Effector memory CD8-positive, alpha-beta T cell (primary cell): Measurements from ENCODE around the gene NMS.
"Not testable (repeated sequence)": the region's sequence is repeated elsewhere in the genome, so short reads cannot be mapped to it uniquely, and the experiment has no call there.

Source experiments
- ATAC-seq: fragments of 150-1000 bp; cut with Tn5 transposase; replicated peaks from 2 replicates; pipeline ENCODE4 v1.10.0; 2021; ENCODE audit warnings: mild to moderate bottlenecking, moderate library complexity
- DNase-seq, 3 experiments: peaks; one replicate each; pipeline ENCODE4 v3.0.0; 2021
- H3K27ac Mint-ChIP-seq, 2 donors: one replicate each; pipeline ENCODE4 v1.8.0; 2022; ENCODE audit warnings: mild to moderate bottlenecking in 2 of 2, mixed read lengths in 2 of 2, moderate library complexity in 2 of 2
- H3K27me3 Mint-ChIP-seq, 2 donors: one replicate each; pipeline ENCODE4 v1.8.0; 2022; ENCODE audit warnings: mixed read lengths in 2 of 2
- H3K36me3 Mint-ChIP-seq: one replicate; pipeline ENCODE4 v1.8.0; 2022; ENCODE audit warnings: mild to moderate bottlenecking, moderate library complexity, mixed read lengths; ENCODE audit not compliant: insufficient read depth
- H3K4me1 Mint-ChIP-seq, 2 donors: one replicate each; pipeline ENCODE4 v1.8.0; 2022; ENCODE audit warnings: low read depth in 2 of 2, mixed read lengths in 2 of 2
- H3K4me3 Mint-ChIP-seq, 2 donors: one replicate each; pipeline ENCODE4 v1.8.0; 2022; ENCODE audit warnings: mild to moderate bottlenecking in 2 of 2, mixed read lengths in 2 of 2, moderate library complexity in 2 of 2
- H3K9me3 Mint-ChIP-seq, 2 donors: one replicate each; pipeline ENCODE4 v1.8.0; 2022; ENCODE audit warnings: mixed read lengths in 2 of 2

The NMS gene

GRCh38 chr2:100451734-100452133, 18.5 kb upstream of the NMS start:
- no peaks in the 10 kb centered on the region for H3K36me3 Mint-ChIP-seq
- no peak overlapping the region for H3K4me3 Mint-ChIP-seq
- H3K4me1 Mint-ChIP-seq = no peaks in the 10 kb centered on the region
- peaks cover 0 to under 1% of the 10 kb centered on the region in 2 donors for H3K9me3 Mint-ChIP-seq
- peaks cover 7 to 13% of the 10 kb centered on the region in 2 donors for H3K27me3 Mint-ChIP-seq
- DNase-seq (no peak), ATAC-seq (no peak)
- H3K27ac Mint-ChIP-seq = no peak overlapping the region

- H3K27ac Mint-ChIP-seq = no peak overlapping the region
- H3K36me3 Mint-ChIP-seq = no peaks in the 10 kb centered on the region
- ATAC-seq (no peak), DNase-seq (no peak)
- no peak overlapping the region for H3K4me3 Mint-ChIP-seq
- peaks cover 7 to 13% of the 10 kb centered on the region in 2 donors for H3K27me3 Mint-ChIP-seq
- H3K9me3 Mint-ChIP-seq = peaks cover 0 to 2% of the 10 kb centered on the region in 2 donors
- H3K4me1 Mint-ChIP-seq = no peaks in the 10 kb centered on the region
Observed at GRCh38 chr2:100453853-100454252, 16.4 kb upstream of the NMS start.

- not testable (repeated sequence) for ATAC-seq, DNase-seq, H3K9me3 Mint-ChIP-seq, H3K27ac Mint-ChIP-seq, H3K36me3 Mint-ChIP-seq, H3K4me3 Mint-ChIP-seq, H3K4me1 Mint-ChIP-seq
- H3K27me3 Mint-ChIP-seq = peaks cover 22 to 26% of the 10 kb centered on the region in 2 donors
Observed at GRCh38 chr2:100456357-100456756, 13.9 kb upstream of the NMS start.

GRCh38 chr2:100460904-100461530, 9.3 kb upstream of the NMS start:
- ATAC-seq = no peak
- Mint-ChIP-seq H3K9me3 (peaks cover 0 to 5% of the 10 kb centered on the region in 2 donors), H3K27me3 (peaks cover 22 to 38% of the 10 kb centered on the region in 2 donors), H3K4me1 (no peaks in the 10 kb centered on the region), H3K27ac (no peak overlapping the region), H3K36me3 (no peaks in the 10 kb centered on the region), H3K4me3 (no peak overlapping the region)
- no peak for DNase-seq

GRCh38 chr2:100470898-100471514, 724 bp downstream of the NMS start:
- Mint-ChIP-seq H3K27me3 (peaks cover 35 to 59% of the 10 kb centered on the region in 2 donors), H3K4me1 (peaks cover 0 to 2% of the 10 kb centered on the region in 2 donors), H3K36me3 (no peaks in the 10 kb centered on the region), H3K27ac (peak overlapping the region in 1 of 2 donors; percentile 5), H3K4me3 (no peak overlapping the region), H3K9me3 (no peaks in the 10 kb centered on the region)
- ATAC-seq (no peak), DNase-seq (no peak)

GRCh38 chr2:100476606-100477005, 6.3 kb downstream of the NMS start:
- H3K36me3 Mint-ChIP-seq = no peaks in the 10 kb centered on the region
- no peak overlapping the region for H3K27ac Mint-ChIP-seq
- peaks cover 20 to 58% of the 10 kb centered on the region in 2 donors for H3K27me3 Mint-ChIP-seq
- no peak overlapping the region for H3K4me3 Mint-ChIP-seq
- DNase-seq (no peak), ATAC-seq (no peak)
- no peaks in the 10 kb centered on the region for H3K4me1 Mint-ChIP-seq
- no peaks in the 10 kb centered on the region for H3K9me3 Mint-ChIP-seq

GRCh38 chr2:100482741-100483140, 12.5 kb downstream of the NMS start:
- peaks cover 23 to 46% of the 10 kb centered on the region in 2 donors for H3K27me3 Mint-ChIP-seq
- H3K27ac Mint-ChIP-seq = no peak overlapping the region
- H3K4me3 Mint-ChIP-seq = no peak overlapping the region
- H3K4me1 Mint-ChIP-seq = no peaks in the 10 kb centered on the region
- no peaks in the 10 kb centered on the region for H3K36me3 Mint-ChIP-seq
- H3K9me3 Mint-ChIP-seq = no peaks in the 10 kb centered on the region
- ATAC-seq (no peak), DNase-seq (no peak)

GRCh38 chr2:100483895-100484294, 13.6 kb downstream of the NMS start:
- H3K4me3 Mint-ChIP-seq = no peak overlapping the region
- peaks cover 23 to 35% of the 10 kb centered on the region in 2 donors for H3K27me3 Mint-ChIP-seq
- no peak overlapping the region for H3K27ac Mint-ChIP-seq
- no peak for ATAC-seq
- H3K9me3 Mint-ChIP-seq = no peaks in the 10 kb centered on the region
- DNase-seq = no peak
- H3K4me1 Mint-ChIP-seq = no peaks in the 10 kb centered on the region
- no peaks in the 10 kb centered on the region for H3K36me3 Mint-ChIP-seq

- H3K4me3 Mint-ChIP-seq = no peak overlapping the region
- H3K4me1 Mint-ChIP-seq = no peaks in the 10 kb centered on the region
- no peak overlapping the region for H3K27ac Mint-ChIP-seq
- H3K9me3 Mint-ChIP-seq = no peaks in the 10 kb centered on the region
- H3K36me3 Mint-ChIP-seq = no peaks in the 10 kb centered on the region
- DNase-seq = no peak
- peaks cover 23 to 31% of the 10 kb centered on the region in 2 donors for H3K27me3 Mint-ChIP-seq
- ATAC-seq = no peak
Observed at GRCh38 chr2:100484390-100484789, 14.1 kb downstream of the NMS start.

GRCh38 chr2:100485396-100485795, 15.1 kb downstream of the NMS start:
- Mint-ChIP-seq H3K27ac (no peak overlapping the region), H3K27me3 (peaks cover 23 to 31% of the 10 kb centered on the region in 2 donors), H3K9me3 (no peaks in the 10 kb centered on the region), H3K36me3 (no peaks in the 10 kb centered on the region), H3K4me3 (no peak overlapping the region), H3K4me1 (no peaks in the 10 kb centered on the region)
- DNase-seq (no peak), ATAC-seq (no peak)

- Mint-ChIP-seq H3K27ac (no peak overlapping the region), H3K27me3 (peaks cover 32 to 60% of the 10 kb centered on the region in 2 donors), H3K9me3 (no peaks in the 10 kb centered on the region), H3K4me3 (no peak overlapping the region), H3K4me1 (no peaks in the 10 kb centered on the region), H3K36me3 (peaks cover 3% of the 10 kb centered on the region)
- ATAC-seq = no peak
- no peak for DNase-seq
Observed at GRCh38 chr2:100494712-100495111, 24.4 kb downstream of the NMS start.

- H3K27me3 Mint-ChIP-seq = peaks cover 60 to 62% of the 10 kb centered on the region in 2 donors
- no peak overlapping the region for H3K27ac Mint-ChIP-seq
Observed at GRCh38 chr2:100502782-100503181, 32.5 kb downstream of the NMS start.

GRCh38 chr2:100504542-100504941, 34.3 kb downstream of the NMS start:
- no peak for DNase-seq
- no peak for ATAC-seq
- Mint-ChIP-seq H3K9me3 (peaks cover 6 to 27% of the 10 kb centered on the region in 2 donors), H3K27ac (no peak overlapping the region), H3K4me1 (no peaks in the 10 kb centered on the region), H3K27me3 (peaks cover 58 to 65% of the 10 kb centered on the region in 2 donors), H3K4me3 (no peak overlapping the region), H3K36me3 (no peaks in the 10 kb centered on the region)

More at GRCh38 chr2:100502782-100503181, 32.5 kb downstream of the NMS start:
- no peaks in the 10 kb centered on the region for H3K4me1 Mint-ChIP-seq
- peaks cover 6 to 13% of the 10 kb centered on the region in 2 donors for H3K9me3 Mint-ChIP-seq
- no peaks in the 10 kb centered on the region for H3K36me3 Mint-ChIP-seq
- H3K4me3 Mint-ChIP-seq = no peak overlapping the region
- ATAC-seq (no peak), DNase-seq (no peak)

GRCh38 chr2:100509066-100509465, 38.8 kb downstream of the NMS start:
- ATAC-seq (no peak), DNase-seq (no peak)
- Mint-ChIP-seq H3K9me3 (peaks cover 2 to 14% of the 10 kb centered on the region in 2 donors), H3K27me3 (peaks cover 23 to 24% of the 10 kb centered on the region in 2 donors), H3K36me3 (peaks cover 2% of the 10 kb centered on the region), H3K4me3 (no peak overlapping the region), H3K4me1 (no peaks in the 10 kb centered on the region), H3K27ac (peak overlapping the region in 1 of 2 donors; percentile 19)
